Endometrial microvascular endothelial cells (primary cell): ENCODE data around the gene CEACAM5. TPM values are rescaled to one million over a fixed set of nuclear protein-coding genes. Genes with fewer than 3 reads are reported as not detected.

ENCODE experiments used
- in situ Hi-C: cut with HindIII; loops from 2 replicates; pipeline ENCODE4 v1.10.0; 2017; ENCODE audit warnings: low sequenced_read_pairs, low pct_unique_long_range_greater_than_20kb; ENCODE audit errors: inconsistent ontology term
- total RNA-seq: library from RNA; depleted of rRNA; stranded (reverse); fragments of >200 nt; gene quantifications from one replicate; pipeline ENCODE4 v1.2.3, GENCODE V29; 2015; ENCODE audit errors: inconsistent ontology term

The CEACAM5 gene
- total RNA-seq, 1 donor from 2014 or later, result not detected

- in situ Hi-C loops, result no loop called here
Observed at GRCh38 chr19:41771410-41771809, 63.0 kb downstream of the CEACAM5 start.

DNA sequence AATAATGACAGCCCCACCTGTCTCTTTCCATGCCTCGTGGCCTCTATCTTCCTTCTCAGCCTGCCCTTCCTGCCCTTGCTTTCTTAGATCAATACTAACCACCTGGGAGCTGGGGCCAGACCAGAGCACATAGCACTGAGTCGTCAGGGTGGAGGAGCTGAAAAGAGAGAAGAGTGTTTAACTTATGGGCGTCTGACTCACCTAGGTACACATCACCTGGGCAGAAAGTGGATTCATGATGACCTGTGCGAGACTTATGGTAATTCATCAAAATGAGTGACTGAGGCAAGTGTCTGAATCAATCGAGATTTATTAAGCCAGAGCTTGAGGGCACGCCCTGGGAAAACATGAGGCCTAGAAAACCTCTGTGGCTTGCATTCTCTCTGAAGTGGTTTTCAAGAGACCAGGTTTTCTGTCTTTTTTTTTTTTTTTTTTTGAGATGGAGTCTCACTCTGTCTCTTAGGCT is 66.1 kb downstream of the CEACAM5 start:
- in situ Hi-C loops, result no loop called here

- in situ Hi-C loops, result no loop called here
Observed at GRCh38 chr19:41776700-41777099, 68.3 kb downstream of the CEACAM5 start.

Other genes with a start within 250 kb of the CEACAM5 start
- gene CEACAM21, start 132.5 kb upstream of the CEACAM5 start, total RNA-seq, result 1.5 TPM
- gene CEACAM4, start 81.6 kb upstream of the CEACAM5 start, total RNA-seq, result not detected
- gene CEACAM7, start 20.4 kb upstream of the CEACAM5 start, total RNA-seq, result not detected
- gene CEACAM6, start 46.9 kb downstream of the CEACAM5 start, total RNA-seq, result not detected
- not detected for gene CEACAM3, start 88.0 kb downstream of the CEACAM5 start, total RNA-seq
- not detected for gene LYPD4, start 136.1 kb downstream of the CEACAM5 start, total RNA-seq
- gene DMRTC2, start 136.4 kb downstream of the CEACAM5 start, total RNA-seq, result not detected
- gene RPS19, start 151.6 kb downstream of the CEACAM5 start, total RNA-seq, result 1,714 TPM
- gene CD79A, start 168.7 kb downstream of the CEACAM5 start, total RNA-seq, result not detected
- 89.6 TPM for gene ARHGEF1, start 174.6 kb downstream of the CEACAM5 start, total RNA-seq
- gene ERFL, start 219.8 kb downstream of the CEACAM5 start, total RNA-seq, result not detected